Astrocyte of the cerebellum (primary cell): ENCODE measurements around the gene CREBBP.

Experiments used
- DNase-seq: peaks from one replicate; pipeline ENCODE4 v3.0.0-alpha.2; 2011; ENCODE audit warnings: low read depth
- H3K4me3 ChIP-seq: 2 replicates; pipeline ENCODE4 v1.5.1; 2011; ENCODE audit warnings: mild to moderate bottlenecking, low read depth, low read length, moderate library complexity
- CTCF ChIP-seq: IDR thresholded peaks from 2 replicates; pipeline ENCODE4 v1.5.1; 2012; ENCODE audit warnings: low read length, low read depth, moderate library complexity, mild to moderate bottlenecking; ENCODE audit errors: missing control alignments
- in situ Hi-C: cut with HindIII; loops from 2 replicates; pipeline ENCODE4 v1.10.0; 2017; ENCODE audit warnings: low sequenced_read_pairs

CREBBP gene

DNA sequence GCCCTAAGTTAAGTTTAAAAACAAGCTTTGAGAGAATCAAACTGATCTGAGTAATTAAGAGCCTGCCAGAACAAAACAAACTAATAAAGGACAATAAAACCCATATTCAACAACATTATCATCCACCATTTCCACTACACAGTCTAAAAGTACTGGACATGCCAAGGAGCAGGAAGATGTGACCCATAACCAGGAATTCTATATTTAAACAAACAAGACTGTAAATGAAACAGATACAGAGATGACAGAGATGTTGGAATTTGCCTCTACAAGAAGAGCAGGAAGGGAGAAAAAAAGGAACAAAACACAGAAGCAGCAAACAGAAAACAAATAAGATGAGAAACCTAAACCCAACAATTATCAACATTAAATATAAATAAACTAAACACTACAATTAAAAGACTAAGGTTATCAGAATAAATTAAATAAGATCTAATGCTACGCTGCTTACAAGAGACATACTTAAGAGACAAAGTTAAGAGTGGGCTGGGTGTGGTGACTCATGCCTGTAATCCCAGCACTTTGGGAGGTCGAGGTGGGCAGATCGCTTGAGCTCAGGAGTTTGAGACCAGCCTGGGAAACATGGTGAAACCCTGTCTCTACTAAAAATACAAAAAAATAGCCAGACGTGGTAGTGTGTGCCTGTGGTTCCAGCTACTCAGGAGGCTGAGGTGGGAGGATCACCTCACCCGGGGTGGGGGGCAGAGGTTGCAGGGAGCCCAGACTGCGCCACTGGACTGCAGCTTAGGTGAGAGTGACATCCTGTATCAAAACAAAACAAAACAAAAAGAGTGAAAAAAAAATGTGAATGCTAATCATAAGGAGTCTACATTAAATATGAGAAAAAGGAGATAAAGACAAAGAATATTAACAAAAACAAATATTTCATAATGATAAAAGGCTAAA is 50.6 kb downstream of the CREBBP start:
- in situ Hi-C loops, result loop anchor here (5.0 kb wide), 1 partner anchor 47 kb away; no protein-coding TSS in a partner anchor
- H3K4me3 ChIP-seq, result no peak overlapping the region
- TF ChIP-seq CTCF, result no peak
- no peak for DNase-seq

DNA sequence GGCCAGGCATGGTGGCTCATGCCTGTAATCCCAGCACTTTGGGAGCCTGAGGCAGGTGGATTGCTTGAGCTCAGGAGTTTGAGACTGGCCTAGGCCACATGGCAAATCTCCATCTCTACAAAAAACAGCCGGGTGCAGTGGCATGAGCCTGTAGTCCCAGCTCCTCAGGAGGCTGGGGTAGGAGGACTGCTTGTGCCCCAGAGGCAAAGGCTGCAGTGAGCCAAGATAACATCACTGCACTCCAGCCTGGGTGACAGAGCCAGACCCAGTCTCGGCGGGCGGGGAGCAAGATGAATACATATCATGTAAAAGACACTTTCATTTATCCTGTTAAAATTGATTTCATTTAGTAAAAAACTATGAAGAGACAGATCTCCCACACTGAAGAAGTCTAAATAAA is 54.6 kb downstream of the CREBBP start:
- no peak for DNase-seq
- TF ChIP-seq CTCF, result no peak
- no peak overlapping the region for H3K4me3 ChIP-seq
- in situ Hi-C loops, result loop anchor here (5.0 kb wide), 1 partner anchor 51 kb away; no protein-coding TSS in a partner anchor

- DNase-seq, result peak; percentile 62
- H3K4me3 ChIP-seq, result no peak overlapping the region
- no peak for TF ChIP-seq CTCF
- in situ Hi-C loops, result loop anchor here (5.0 kb wide), 1 partner anchor 52 kb away; no protein-coding TSS in a partner anchor
Measured at GRCh38 chr16:3825103-3825502, 55.4 kb downstream of the CREBBP start.

GRCh38 chr16:3824121-3824795 is 56.3 kb downstream of the CREBBP start:
- TF ChIP-seq CTCF, result no peak
- no peak for DNase-seq
- in situ Hi-C loops, result no loop called here
- no peak overlapping the region for H3K4me3 ChIP-seq

DNA sequence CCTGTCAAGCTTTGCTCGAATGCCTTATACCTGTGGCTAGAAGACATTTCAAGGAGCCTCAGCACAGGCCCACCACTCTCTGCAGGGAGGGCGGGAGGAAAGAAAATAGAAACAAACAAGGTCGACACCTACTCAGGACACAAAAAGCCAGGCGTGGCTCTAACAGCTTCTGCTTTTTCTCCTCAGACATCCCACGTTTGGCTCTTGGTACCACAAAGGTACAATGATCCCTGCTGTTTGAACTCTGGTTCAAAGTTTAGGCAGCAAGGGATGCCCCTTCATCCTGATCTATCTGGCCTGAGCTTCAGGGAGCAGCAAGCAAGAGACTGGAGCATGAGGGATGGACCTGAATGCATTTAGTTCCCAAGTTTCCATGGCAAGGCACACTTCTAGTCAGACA is 57.1 kb downstream of the CREBBP start:
- no peak for DNase-seq
- in situ Hi-C loops, result no loop called here
- TF ChIP-seq CTCF, result no peak

GRCh38 chr16:3822366-3823045 is 58.0 kb downstream of the CREBBP start:
- no peak overlapping the region for H3K4me3 ChIP-seq
- TF ChIP-seq CTCF, result no peak
- in situ Hi-C loops, result no loop called here
- no peak for DNase-seq

More for the DNA sequence above, 57.1 kb downstream of the CREBBP start:
- H3K4me3 ChIP-seq, result no peak overlapping the region
